ENCODE results near the gene LAMC2. TPM values are rescaled to one million over a fixed set of nuclear protein-coding genes. Genes with fewer than 3 reads are reported as not detected.

LAMC2 gene
- total RNA-seq, 1 donor from 2014 or later = 13.9 TPM

GRCh38 chr1:183180634-183181056 lies 5.4 kb upstream of the LAMC2 start:
- Histone ChIP-seq H4K20me1 (ENCODE audit: insufficient read depth, low read length) (no peaks in the 10 kb centered on the region), H2AFZ (ENCODE audit: low read depth, low read length) (peak overlapping the region; percentile 34), H3K4me2 (ENCODE audit: low read length) (peak overlapping the region; percentile 58), H3K27me3 (ENCODE audit: insufficient read depth, low read length) (no peaks in the 10 kb centered on the region), H3K79me2 (ENCODE audit: insufficient read depth, low read length) (no peaks in the 10 kb centered on the region), H3K9ac (ENCODE audit: low read length) (peak overlapping the region; percentile 60), H3K4me1 (ENCODE audit: insufficient read depth, low read length) (peaks cover 15% of the 10 kb centered on the region), H3K36me3 (ENCODE audit: insufficient read depth, low read length) (no peaks in the 10 kb centered on the region), H3K4me3 (ENCODE audit: insufficient read depth, low read depth, low read length) (no peak overlapping the region), H3K9me3 (ENCODE audit: insufficient read depth, low read depth, low read length) (no peaks in the 10 kb centered on the region), H3K27ac (ENCODE audit: low read depth, low read length) (peak overlapping the region; percentile 88)
- peak; percentile 84 for DNase-seq (ENCODE audit: low read depth)
- Mint-ChIP-seq H3K9me3 (ENCODE audit: unreplicated experiment) (no peaks in the 10 kb centered on the region), H3K4me3 (ENCODE audit: unreplicated experiment) (peak overlapping the region; percentile 40), H3K36me3 (ENCODE audit: low read depth, unreplicated experiment) (no peaks in the 10 kb centered on the region), H3K27me3 (ENCODE audit: low read depth, unreplicated experiment) (no peaks in the 10 kb centered on the region), H3K27ac (ENCODE audit: unreplicated experiment) (peak overlapping the region; percentile 90), H3K4me1 (ENCODE audit: low read depth, unreplicated experiment) (peaks cover 18% of the 10 kb centered on the region)
- no peak for FAIRE-seq
- TF ChIP-seq CTCF (IDR thresholded peaks at IDR 0.05; ENCODE audit: insufficient read depth, low read depth, low read length) = no peak

- H3K9ac ChIP-seq (ENCODE audit: low read length) = peak overlapping the region; percentile 76
- H3K27me3 Mint-ChIP-seq (ENCODE audit: low read depth, unreplicated experiment) = no peaks in the 10 kb centered on the region
- no peak for DNase-seq (ENCODE audit: low read depth)
- FAIRE-seq = no peak
- H3K9me3 Mint-ChIP-seq (ENCODE audit: unreplicated experiment) = no peaks in the 10 kb centered on the region
- H2AFZ ChIP-seq (ENCODE audit: low read depth, low read length) = no peak overlapping the region
- peaks cover 13% of the 10 kb centered on the region for H3K4me1 Mint-ChIP-seq (ENCODE audit: low read depth, unreplicated experiment)
- H3K36me3 ChIP-seq (ENCODE audit: insufficient read depth, low read length) = no peaks in the 10 kb centered on the region
- H3K27me3 ChIP-seq (ENCODE audit: insufficient read depth, low read length) = no peaks in the 10 kb centered on the region
- H3K36me3 Mint-ChIP-seq (ENCODE audit: low read depth, unreplicated experiment) = no peaks in the 10 kb centered on the region
- peak overlapping the region; percentile 38 for H3K27ac Mint-ChIP-seq (ENCODE audit: unreplicated experiment)
- no peaks in the 10 kb centered on the region for H4K20me1 ChIP-seq (ENCODE audit: insufficient read depth, low read length)
- H3K79me2 ChIP-seq (ENCODE audit: insufficient read depth, low read length) = no peaks in the 10 kb centered on the region
- TF ChIP-seq EZH2 (IDR thresholded peaks at IDR 0.05; ENCODE audit: insufficient read depth, low read length) = no peak
- TF ChIP-seq CTCF (IDR thresholded peaks at IDR 0.05; ENCODE audit: insufficient read depth, low read depth, low read length) = no peak
- H3K27ac ChIP-seq (ENCODE audit: low read depth, low read length) = no peak overlapping the region
- peaks cover 15% of the 10 kb centered on the region for H3K4me1 ChIP-seq (ENCODE audit: insufficient read depth, low read length)
- no peak overlapping the region for H3K4me3 ChIP-seq (ENCODE audit: insufficient read depth, low read depth, low read length)
- H3K4me3 Mint-ChIP-seq (ENCODE audit: unreplicated experiment) = peak overlapping the region; percentile 81
- no peaks in the 10 kb centered on the region for H3K9me3 ChIP-seq (ENCODE audit: insufficient read depth, low read depth, low read length)
- peak overlapping the region; percentile 87 for H3K4me2 ChIP-seq (ENCODE audit: low read length)
Observed at GRCh38 chr1:183186841-183187240, 777 bp downstream of the LAMC2 start.

GRCh38 chr1:183188240-183188639 lies 2.2 kb downstream of the LAMC2 start:
- Histone ChIP-seq H3K79me2 (ENCODE audit: insufficient read depth, low read length) (no peaks in the 10 kb centered on the region), H3K4me3 (ENCODE audit: insufficient read depth, low read depth, low read length) (no peak overlapping the region), H4K20me1 (ENCODE audit: insufficient read depth, low read length) (no peaks in the 10 kb centered on the region), H2AFZ (ENCODE audit: low read depth, low read length) (no peak overlapping the region), H3K36me3 (ENCODE audit: insufficient read depth, low read length) (no peaks in the 10 kb centered on the region), H3K4me1 (ENCODE audit: insufficient read depth, low read length) (peaks cover 21% of the 10 kb centered on the region), H3K27me3 (ENCODE audit: insufficient read depth, low read length) (no peaks in the 10 kb centered on the region), H3K9me3 (ENCODE audit: insufficient read depth, low read depth, low read length) (no peaks in the 10 kb centered on the region), H3K27ac (ENCODE audit: low read depth, low read length) (no peak overlapping the region), H3K9ac (ENCODE audit: low read length) (no peak overlapping the region), H3K4me2 (ENCODE audit: low read length) (no peak overlapping the region)
- Mint-ChIP-seq H3K27me3 (ENCODE audit: low read depth, unreplicated experiment) (no peaks in the 10 kb centered on the region), H3K9me3 (ENCODE audit: unreplicated experiment) (no peaks in the 10 kb centered on the region), H3K4me3 (ENCODE audit: unreplicated experiment) (no peak overlapping the region), H3K27ac (ENCODE audit: unreplicated experiment) (no peak overlapping the region), H3K36me3 (ENCODE audit: low read depth, unreplicated experiment) (no peaks in the 10 kb centered on the region), H3K4me1 (ENCODE audit: low read depth, unreplicated experiment) (peaks cover 21% of the 10 kb centered on the region)
- no peak for DNase-seq (ENCODE audit: low read depth)
- TF ChIP-seq EZH2 (IDR thresholded peaks at IDR 0.05; ENCODE audit: insufficient read depth, low read length) (no peak), CTCF (IDR thresholded peaks at IDR 0.05; ENCODE audit: insufficient read depth, low read depth, low read length) (no peak)
- FAIRE-seq = peak; percentile 39
